ENCODE data around the gene TECTB. TPM values are rescaled to one million over a fixed set of nuclear protein-coding genes. Genes with fewer than 3 reads are reported as not detected.

TECTB gene
- total and polyA plus RNA-seq, 8 donors, result not detected

DNA sequence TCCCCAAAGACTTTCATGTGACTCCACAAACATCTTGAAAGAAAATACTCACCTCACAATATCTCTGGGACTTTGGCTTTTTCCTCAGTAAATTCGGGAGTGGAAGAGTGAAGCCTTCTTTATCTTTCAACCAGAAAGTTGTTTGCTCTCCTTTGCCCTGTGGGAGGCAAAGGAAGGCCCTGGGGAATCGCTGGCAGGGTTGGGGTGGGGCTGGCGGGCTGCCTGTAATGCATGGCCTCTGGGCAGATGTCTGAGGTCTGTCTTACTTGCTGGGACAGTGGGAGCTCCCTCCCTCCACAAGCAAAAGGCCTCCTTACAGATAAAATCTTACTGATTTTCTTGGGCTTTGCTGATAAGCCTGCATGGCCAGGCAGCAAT, 24.9 kb downstream of the TECTB start:
- WGBS, 2 donors, result 9 to 10% methylated on average over 3 of the region's 3 CpGs
- ATAC-seq (no peak), DNase-seq (no peak), FAIRE-seq (no peak)
- Histone ChIP-seq H3K27ac (no peak overlapping the region), H3K36me3 (no peaks in the 10 kb centered on the region), H3K27me3 (no peaks in the 10 kb centered on the region), H3K4me1 (no peaks in the 10 kb centered on the region), H3K4me3 (no peak overlapping the region), H3K9me3 (no peaks in the 10 kb centered on the region)
- no peak for TF ChIP-seq CTCF (IDR thresholded peaks at IDR 0.05)
- intact Hi-C loops (cut with DNase I), result no loop called here

DNA sequence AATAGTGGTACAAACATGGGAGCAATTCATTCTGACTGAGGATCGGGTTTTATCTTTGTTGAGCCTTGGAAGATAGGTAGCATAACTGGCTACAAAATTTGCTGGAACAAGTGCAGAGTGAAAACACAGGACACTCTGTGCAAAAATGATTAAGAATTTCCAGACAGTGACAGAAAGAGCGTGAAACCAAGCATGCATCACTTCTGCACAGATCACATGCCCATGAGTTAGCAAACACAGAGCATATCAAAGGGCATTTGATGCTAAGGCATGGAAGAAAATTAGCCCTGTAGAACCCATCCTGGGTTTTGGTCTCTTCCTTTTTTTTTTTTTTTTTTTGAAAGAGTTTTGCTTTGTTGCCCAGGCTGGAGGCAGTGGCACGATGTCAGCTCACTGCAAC, 28.3 kb downstream of the TECTB start:
- no peaks in the 10 kb centered on the region for H3K4me1 ChIP-seq
- H3K9me3 ChIP-seq, result no peaks in the 10 kb centered on the region
- H3K36me3 ChIP-seq, result no peaks in the 10 kb centered on the region
- TF ChIP-seq CTCF (IDR thresholded peaks at IDR 0.05), result no peak
- intact Hi-C loops (cut with DNase I), result loop anchor here in 1 of 3 donors (10.0 kb wide), 1 partner anchor 187 kb away; no protein-coding TSS in a partner anchor
- no peaks in the 10 kb centered on the region for H3K27me3 ChIP-seq
- no peak overlapping the region for H3K4me3 ChIP-seq
- no peak overlapping the region for H3K27ac ChIP-seq
- no peak for DNase-seq
- no peak for FAIRE-seq
- WGBS, 2 donors, result 76 to 81% methylated on average over 3 of the region's 3 CpGs
- no peak for ATAC-seq

DNA sequence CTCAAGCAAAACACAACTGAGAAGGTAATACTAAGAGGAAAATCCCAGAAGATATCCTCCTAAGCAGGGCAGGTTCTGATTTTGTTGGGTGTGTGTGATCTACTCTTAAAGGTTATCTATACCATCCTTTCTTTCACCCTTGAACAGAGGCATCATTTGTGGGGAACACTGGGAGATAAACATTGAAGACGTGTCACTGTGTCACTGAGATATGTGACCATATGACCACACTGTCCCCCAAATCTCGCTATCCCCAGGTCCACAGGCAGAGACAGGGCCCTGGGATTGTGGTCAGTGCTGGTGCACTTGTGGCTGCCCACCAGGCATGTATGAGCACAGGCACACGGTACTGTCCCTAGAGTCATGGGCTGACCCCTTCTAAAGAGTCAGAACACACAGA, 30.0 kb downstream of the TECTB start:
- TF ChIP-seq CTCF (IDR thresholded peaks at IDR 0.05), result no peak
- H3K27ac ChIP-seq, result no peak overlapping the region
- H3K36me3 ChIP-seq, result no peaks in the 10 kb centered on the region
- no peak for DNase-seq
- H3K4me1 ChIP-seq, result no peaks in the 10 kb centered on the region
- 44 to 53% methylated on average over 3 of the region's 3 CpGs for WGBS, 2 donors
- no peaks in the 10 kb centered on the region for H3K9me3 ChIP-seq
- no peak for ATAC-seq
- no peak overlapping the region for H3K4me3 ChIP-seq
- intact Hi-C loops (cut with DNase I), result loop anchor here in 1 of 3 donors (10.0 kb wide), 1 partner anchor 188 kb away; no protein-coding TSS in a partner anchor
- FAIRE-seq, result no peak
- no peaks in the 10 kb centered on the region for H3K27me3 ChIP-seq

GRCh38 chr10:112313911-112314310, 30.7 kb downstream of the TECTB start:
- intact Hi-C loops (cut with DNase I), result loop anchor here in 1 of 3 donors (10.0 kb wide), 1 partner anchor 189 kb away; no protein-coding TSS in a partner anchor
- Histone ChIP-seq H3K36me3 (no peaks in the 10 kb centered on the region), H3K4me1 (no peaks in the 10 kb centered on the region), H3K4me3 (no peak overlapping the region), H3K27ac (no peak overlapping the region), H3K27me3 (no peaks in the 10 kb centered on the region), H3K9me3 (no peaks in the 10 kb centered on the region)
- FAIRE-seq (no peak), DNase-seq (no peak), ATAC-seq (no peak)
- 47 to 57% methylated on average over 7 of the region's 7 CpGs for WGBS, 2 donors
- no peak for TF ChIP-seq CTCF (IDR thresholded peaks at IDR 0.05)

DNA sequence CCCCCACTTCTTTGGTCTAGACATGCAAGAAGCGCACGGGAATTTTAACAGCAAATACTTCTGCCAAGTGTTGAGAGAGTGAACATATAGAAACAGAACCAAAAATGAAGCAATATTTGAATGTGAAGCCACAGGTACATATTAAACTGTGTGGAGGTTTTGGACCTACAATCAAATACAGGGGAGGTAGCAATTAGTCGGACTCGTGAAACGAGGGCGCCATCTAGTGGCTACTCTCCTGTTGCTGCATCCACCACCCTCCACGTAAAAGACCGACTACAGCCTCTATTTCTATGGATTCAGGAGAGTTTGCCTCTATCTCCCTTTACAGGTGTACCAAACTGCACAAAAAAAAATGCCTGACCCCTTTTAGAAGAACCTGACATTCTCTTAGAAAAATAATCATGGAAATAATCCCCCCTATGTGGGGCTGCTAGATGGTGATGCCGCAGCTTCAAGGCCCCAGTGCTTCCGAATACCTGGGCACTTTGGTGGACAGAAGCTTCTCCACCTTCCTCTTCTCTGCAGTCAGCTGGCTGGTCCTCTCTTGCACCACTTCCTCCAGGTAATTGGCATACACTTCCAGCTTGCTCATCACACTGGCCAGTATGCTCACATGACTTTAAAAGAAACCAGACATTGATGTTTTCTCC, 31.7 kb downstream of the TECTB start:
- intact Hi-C loops (cut with DNase I), result loop anchor here in 1 of 3 donors (10.0 kb wide), 1 partner anchor 190 kb away; no protein-coding TSS in a partner anchor
- 22 to 23% methylated on average over 10 of the region's 10 CpGs for WGBS, 2 donors
- no peak for FAIRE-seq
- DNase-seq, result peak; percentile 52 to 87 (median 78)
- H3K9me3 ChIP-seq, result no peaks in the 10 kb centered on the region
- TF ChIP-seq CTCF (IDR thresholded peaks at IDR 0.05), result peak; percentile 72 to 92 (median 88)
- peak; percentile 71 to 96 (median 92) for ATAC-seq
- H3K4me3 ChIP-seq, result no peak overlapping the region
- H3K27ac ChIP-seq, result no peak overlapping the region
- H3K27me3 ChIP-seq, result no peaks in the 10 kb centered on the region
- H3K36me3 ChIP-seq, result no peaks in the 10 kb centered on the region
- H3K4me1 ChIP-seq, result no peaks in the 10 kb centered on the region

Measured in pancreas (tissue), 10 donors.